Cerebellar cortex (tissue), 1 donor: ENCODE data around the gene ADM2.
"Not testable (repeated sequence)": the region's sequence is repeated elsewhere in the genome, so short reads cannot be mapped to it uniquely, and the experiment has no call there.

Experiments
- DNase-seq: peaks from one replicate; pipeline ENCODE4 v3.0.0-alpha.2; 2015; ENCODE audit warnings: low spot score

Gene ADM2

GRCh38 chr22:50506611-50507420 is 25.5 kb downstream of the ADM2 start:
- DNase-seq: no peak

- DNase-seq: no peak
These were observed 26.2 kb downstream of the ADM2 start, which contains the start of gene LMF2 for GRCh38 chr22:50507421-50507990. Gene LMF2 (minus strand): TSS chr22:50507702. CDS start chr22:50507675, 27 bp downstream.

- peak; percentile 96 for DNase-seq
These were observed 26.9 kb downstream of the ADM2 start, which contains the start of gene NCAPH2 for GRCh38 chr22:50507991-50508884. Gene NCAPH2 (plus strand): TSS chr22:50508224. CDS start chr22:50508338, 114 bp downstream.

- DNase-seq: no peak
These were observed 27.6 kb downstream of the ADM2 start for GRCh38 chr22:50508897-50509296.

GRCh38 chr22:50513175-50513574 is 31.8 kb downstream of the ADM2 start:
- DNase-seq: no peak

- DNase-seq: no peak
These were observed 34.7 kb downstream of the ADM2 start for GRCh38 chr22:50516068-50516467.

- no peak for DNase-seq
These were observed 35.5 kb downstream of the ADM2 start for GRCh38 chr22:50516891-50517290.

GRCh38 chr22:50517495-50518260 is 36.3 kb downstream of the ADM2 start:
- DNase-seq: no peak

GRCh38 chr22:50518606-50519005 is 37.3 kb downstream of the ADM2 start:
- DNase-seq: no peak

GRCh38 chr22:50519151-50519550 is 37.8 kb downstream of the ADM2 start:
- DNase-seq: no peak

GRCh38 chr22:50520184-50520583 is 38.8 kb downstream of the ADM2 start:
- DNase-seq: not testable (repeated sequence)

- no peak for DNase-seq
These were observed 39.6 kb downstream of the ADM2 start for GRCh38 chr22:50520826-50521453.

- DNase-seq: no peak
These were observed 40.4 kb downstream of the ADM2 start for GRCh38 chr22:50521710-50522109.

GRCh38 chr22:50522208-50522805 is 41.0 kb downstream of the ADM2 start:
- DNase-seq: no peak

- no peak for DNase-seq
These were observed 41.6 kb downstream of the ADM2 start for GRCh38 chr22:50522806-50523438.

- no peak for DNase-seq
These were observed 42.1 kb downstream of the ADM2 start for GRCh38 chr22:50523458-50523805.

- DNase-seq: no peak
These were observed 42.7 kb downstream of the ADM2 start for GRCh38 chr22:50523806-50524675.

- peak; percentile 23 for DNase-seq
These were observed 43.3 kb downstream of the ADM2 start for GRCh38 chr22:50524676-50525103.
